Breast epithelium (tissue), 4 donors: ENCODE measurements around the gene ZNF267. TPM values are rescaled to one million over a fixed set of nuclear protein-coding genes. Genes with fewer than 3 reads are reported as not detected.

Experiments used
- DNase-seq, 2 donors: peaks; one replicate each; pipeline ENCODE4 v3.0.0-alpha.2; 2019; ENCODE audit warnings: low spot score in 2 of 2
- H3K27ac ChIP-seq, 2 donors: fragments of 200-600 bp; sonication (generic) in 1 of 2; one replicate each; pipeline ENCODE4 v1.5.1; 2016 to 2019; ENCODE audit warnings: mild to moderate bottlenecking in 1 of 2
- H3K27me3 ChIP-seq, 2 donors: fragments of 200-600 bp; sonication (generic) in 1 of 2; one replicate each; pipeline versions ENCODE4 v1.5.1 to v1.6.0; 2017 to 2019; ENCODE audit warnings: control low read depth in 1 of 2, mild to moderate bottlenecking in 1 of 2
- H3K36me3 ChIP-seq: fragments of 200-600 bp; one replicate; pipeline ENCODE4 v1.5.1; 2019
- H3K4me1 ChIP-seq, 2 donors: fragments of 200-600 bp; sonication (generic); one replicate each; pipeline ENCODE4 v1.5.1; 2016 to 2019; ENCODE audit warnings: control low read depth in 1 of 2
- H3K4me3 ChIP-seq, 3 donors: fragments of 200-600 bp; sonication (generic); 1 replicate in 2 of 3; 2 replicates in 1 of 3; pipeline ENCODE4 v1.5.1; 2016 to 2019; ENCODE audit warnings: mild to moderate bottlenecking in 3 of 3, moderate library complexity in 2 of 3
- H3K9me3 ChIP-seq, 2 donors: fragments of 200-600 bp; sonication (generic) in 1 of 2; one replicate each; pipeline ENCODE4 v1.5.1; 2016 to 2019; ENCODE audit warnings: control low read depth in 1 of 2
- CTCF ChIP-seq, 3 donors: fragments of 450-650 bp; IDR thresholded peaks; one replicate each; pipeline ENCODE4 v1.5.1; 2016 to 2017; ENCODE audit warnings: antibody characterized with exemption in 3 of 3, mild to moderate bottlenecking in 3 of 3, moderate library complexity in 3 of 3
- POLR2A ChIP-seq: fragments of 450-650 bp; IDR thresholded peaks from one replicate; pipeline ENCODE4 v1.6.1; 2016; ENCODE audit warnings: antibody characterized with exemption, mild to moderate bottlenecking, moderate library complexity
- POLR2AphosphoS5 ChIP-seq, 3 donors: sonication (generic); formaldehyde crosslinking; IDR thresholded peaks; one replicate each; pipeline ENCODE4 v1.6.1; 2017; ENCODE audit warnings: antibody characterized with exemption in 3 of 3
- intact Hi-C: fragments of 100-400 bp; cut with DNase I; formaldehyde crosslinking; loops from one replicate; pipeline ENCODE4 v1.15.1; 2023; ENCODE audit warnings: low total_unique reads
- total RNA-seq, 3 donors: library from RNA; depleted of rRNA; stranded (reverse); fragments of >200 nt; gene quantifications; one replicate each; pipeline ENCODE4 v1.1.0, GENCODE V29; 2016

ZNF267 gene
- total RNA-seq, 3 donors from 2014 or later: 12.8 to 24.9 (median 13.8) TPM

GRCh38 chr16:31875112-31875803 is 1.7 kb downstream of the ZNF267 start:
- intact Hi-C loops: no loop called here
- DNase-seq: no peak

GRCh38 chr16:31875928-31876547 is 2.4 kb downstream of the ZNF267 start:
- intact Hi-C loops: no loop called here
- Histone ChIP-seq H3K27me3 (no peaks in the 10 kb centered on the region), H3K27ac (peak overlapping the region; percentile 89 to 90), H3K4me1 (peaks cover 5 to 29% of the 10 kb centered on the region in 2 donors), H3K4me3 (no peak overlapping the region), H3K9me3 (no peaks in the 10 kb centered on the region), H3K36me3 (no peaks in the 10 kb centered on the region)
- TF ChIP-seq CTCF (IDR thresholded peaks at IDR 0.05): peak in 1 of 3 donors; percentile 16
- TF ChIP-seq POLR2A: no peak
- no peak for DNase-seq

More at GRCh38 chr16:31875112-31875803, 1.7 kb downstream of the ZNF267 start:
- H3K4me1 ChIP-seq: peaks cover 5 to 27% of the 10 kb centered on the region in 2 donors
- no peaks in the 10 kb centered on the region for H3K36me3 ChIP-seq
- no peaks in the 10 kb centered on the region for H3K27me3 ChIP-seq
- H3K4me3 ChIP-seq: peak overlapping the region; percentile 72 to 99 (median 99)
- H3K27ac ChIP-seq: peak overlapping the region; percentile 93 to 96
- H3K9me3 ChIP-seq: no peaks in the 10 kb centered on the region
- TF ChIP-seq CTCF (IDR thresholded peaks at IDR 0.05): no peak
- no peak for TF ChIP-seq POLR2A
- no peak for TF ChIP-seq POLR2AphosphoS5 (IDR thresholded peaks at IDR 0.05)

GRCh38 chr16:31876951-31877828 is 3.6 kb downstream of the ZNF267 start:
- no peaks in the 10 kb centered on the region for H3K9me3 ChIP-seq
- H3K4me3 ChIP-seq: peak overlapping the region in 1 of 3 donors; percentile 6
- TF ChIP-seq CTCF (IDR thresholded peaks at IDR 0.05): no peak
- TF ChIP-seq POLR2AphosphoS5 (IDR thresholded peaks at IDR 0.05): no peak
- no peak for TF ChIP-seq POLR2A
- intact Hi-C loops: no loop called here
- peaks cover 5 to 29% of the 10 kb centered on the region in 2 donors for H3K4me1 ChIP-seq
- peak overlapping the region; percentile 89 to 90 for H3K27ac ChIP-seq
- no peaks in the 10 kb centered on the region for H3K36me3 ChIP-seq
- DNase-seq: no peak
- no peaks in the 10 kb centered on the region for H3K27me3 ChIP-seq

- Histone ChIP-seq H3K9me3 (no peaks in the 10 kb centered on the region), H3K27me3 (no peaks in the 10 kb centered on the region), H3K36me3 (no peaks in the 10 kb centered on the region), H3K4me3 (peak overlapping the region in 1 of 3 donors; percentile 6), H3K4me1 (peaks cover 5 to 29% of the 10 kb centered on the region in 2 donors), H3K27ac (peak overlapping the region; percentile 89 to 90)
- TF ChIP-seq POLR2AphosphoS5 (IDR thresholded peaks at IDR 0.05): no peak
- no peak for TF ChIP-seq CTCF (IDR thresholded peaks at IDR 0.05)
- TF ChIP-seq POLR2A: no peak
- intact Hi-C loops: no loop called here
- no peak for DNase-seq
Measured at GRCh38 chr16:31877876-31878642, 4.5 kb downstream of the ZNF267 start.
